Suprapubic skin (tissue), 3 donors: ENCODE measurements around the gene MSANTD3.

ENCODE experiments used
- CTCF ChIP-seq, 2 donors: fragments of 200-600 bp in 1 of 2; fragments of 450-650 bp in 1 of 2; sonication (generic) in 1 of 2; IDR thresholded peaks; one replicate each; pipeline ENCODE4 v1.5.1; 2016 to 2019; ENCODE audit warnings: antibody characterized with exemption in 2 of 2, mild to moderate bottlenecking in 1 of 2, moderate library complexity in 1 of 2
- POLR2AphosphoS5 ChIP-seq, 3 donors: sonication (generic); formaldehyde crosslinking; IDR thresholded peaks; one replicate each; pipeline ENCODE4 v1.6.1; 2017; ENCODE audit warnings: antibody characterized with exemption in 3 of 3

GRCh38 chr9:100440071-100440470 is 13.1 kb downstream of the MSANTD3 start:
- no peak for TF ChIP-seq CTCF (IDR thresholded peaks at IDR 0.05)
- TF ChIP-seq POLR2AphosphoS5 (IDR thresholded peaks at IDR 0.05) = no peak
